DND-41 (cell line): ENCODE measurements around the gene RGMB.

Experiments
- ATAC-seq: fragments of 200-7000 bp; cut with Tn5 transposase; 3 replicates; pipeline ENCODE4 v1.9.1; 2021; ENCODE audit warnings: low read depth; ENCODE audit not compliant: insufficient read depth
- DNase-seq: peaks from one replicate; pipeline ENCODE4 v3.0.0-alpha.2; 2020
- H2AFZ ChIP-seq: 2 replicates; pipeline ENCODE4 v1.6.0; 2012; ENCODE audit warnings: low read depth, low read length
- H3K27ac ChIP-seq: 2 replicates; pipeline ENCODE4 v1.5.1; 2012; ENCODE audit warnings: low read length, inconsistent platforms
- H3K27me3 ChIP-seq: fragments of 200-600 bp; sonication (generic); 2 replicates; pipeline ENCODE4 v1.6.0; 2012; ENCODE audit warnings: low read length, mild to moderate bottlenecking, inconsistent platforms; ENCODE audit not compliant: insufficient read depth, poor library complexity
- H3K36me3 ChIP-seq: 2 replicates; pipeline ENCODE4 v1.5.1; 2012; ENCODE audit warnings: low read length, inconsistent platforms; ENCODE audit not compliant: insufficient read depth
- H3K4me1 ChIP-seq: 2 replicates; pipeline ENCODE4 v1.5.1; 2012; ENCODE audit warnings: mild to moderate bottlenecking, low read length; ENCODE audit not compliant: insufficient read depth
- H3K4me2 ChIP-seq: 2 replicates; pipeline ENCODE4 v1.6.0; 2012; ENCODE audit warnings: mild to moderate bottlenecking, moderate library complexity, low read length, inconsistent platforms; ENCODE audit not compliant: insufficient read depth
- H3K4me3 ChIP-seq, 2 experiments: fragments of 200-600 bp in 1 of 2; shearing (Covaris generic) in 1 of 2; 2 replicates each; pipeline ENCODE4 v1.5.1; 2012 to 2016; ENCODE audit warnings: inconsistent platforms in 2 of 2, low read length in 2 of 2, mild to moderate bottlenecking in 2 of 2, low read depth in 1 of 2, moderate library complexity in 1 of 2
- H3K79me2 ChIP-seq: 2 replicates; pipeline ENCODE4 v1.6.0; 2012; ENCODE audit warnings: low read length, inconsistent platforms; ENCODE audit not compliant: insufficient read depth
- H3K9ac ChIP-seq: 2 replicates; pipeline ENCODE4 v1.6.0; 2012; ENCODE audit warnings: low read depth, mild to moderate bottlenecking, inconsistent platforms, low read length, moderate library complexity
- H3K9me3 ChIP-seq: 2 replicates; pipeline ENCODE4 v1.5.1; 2012; ENCODE audit warnings: low read length, moderate library complexity, mild to moderate bottlenecking, inconsistent platforms; ENCODE audit not compliant: insufficient read depth, severe bottlenecking
- H4K20me1 ChIP-seq: 2 replicates; pipeline ENCODE4 v1.6.0; 2012; ENCODE audit warnings: low read length; ENCODE audit not compliant: insufficient read depth
- EZH2 ChIP-seq: IDR thresholded peaks from 3 replicates; pipeline ENCODE4 v1.6.1; 2012; ENCODE audit warnings: borderline replicate concordance, low read depth, mild to moderate bottlenecking, moderate library complexity, low read length, inconsistent platforms; ENCODE audit not compliant: severe bottlenecking
- TF ChIP-seq, protein P1 (sequence below): IDR thresholded peaks from 2 replicates; pipeline ENCODE4 v1.5.1; 2012; ENCODE audit warnings: borderline replicate concordance, low read length, moderate library complexity, mild to moderate bottlenecking; ENCODE audit not compliant: poor library complexity, severe bottlenecking; ENCODE audit errors: extremely low read depth

RGMB gene

DNA sequence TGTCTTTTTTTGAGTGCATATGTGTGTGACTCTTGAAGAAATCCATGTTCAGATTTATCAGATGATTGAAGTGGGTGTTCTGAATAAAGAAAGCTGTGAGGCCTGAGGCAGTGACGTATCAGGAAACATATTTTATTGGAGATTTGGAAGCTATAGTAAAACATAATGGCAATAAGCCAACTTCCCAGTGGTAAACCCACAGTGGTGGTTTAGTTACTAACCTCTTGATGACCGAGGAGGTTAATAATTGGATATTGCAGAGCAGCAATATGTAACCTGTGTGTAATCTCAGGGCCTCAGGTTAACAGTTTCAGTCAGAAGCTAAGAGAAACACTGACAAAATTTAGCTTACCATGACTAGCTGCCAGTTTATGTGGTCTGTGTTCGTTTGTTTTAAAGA is 6.9 kb downstream of the RGMB start:
- no peak overlapping the region for H3K27ac ChIP-seq
- no peak overlapping the region for H3K4me3 ChIP-seq
- DNase-seq (no peak), ATAC-seq (no peak)
- no peaks in the 10 kb centered on the region for H3K36me3 ChIP-seq
- no peak overlapping the region for H3K4me2 ChIP-seq
- no peak overlapping the region for H2AFZ ChIP-seq
- H3K79me2 ChIP-seq, result no peaks in the 10 kb centered on the region
- H3K9ac ChIP-seq, result no peak overlapping the region
- no peaks in the 10 kb centered on the region for H4K20me1 ChIP-seq
- no peaks in the 10 kb centered on the region for H3K4me1 ChIP-seq
- TF ChIP-seq, protein P1, sequence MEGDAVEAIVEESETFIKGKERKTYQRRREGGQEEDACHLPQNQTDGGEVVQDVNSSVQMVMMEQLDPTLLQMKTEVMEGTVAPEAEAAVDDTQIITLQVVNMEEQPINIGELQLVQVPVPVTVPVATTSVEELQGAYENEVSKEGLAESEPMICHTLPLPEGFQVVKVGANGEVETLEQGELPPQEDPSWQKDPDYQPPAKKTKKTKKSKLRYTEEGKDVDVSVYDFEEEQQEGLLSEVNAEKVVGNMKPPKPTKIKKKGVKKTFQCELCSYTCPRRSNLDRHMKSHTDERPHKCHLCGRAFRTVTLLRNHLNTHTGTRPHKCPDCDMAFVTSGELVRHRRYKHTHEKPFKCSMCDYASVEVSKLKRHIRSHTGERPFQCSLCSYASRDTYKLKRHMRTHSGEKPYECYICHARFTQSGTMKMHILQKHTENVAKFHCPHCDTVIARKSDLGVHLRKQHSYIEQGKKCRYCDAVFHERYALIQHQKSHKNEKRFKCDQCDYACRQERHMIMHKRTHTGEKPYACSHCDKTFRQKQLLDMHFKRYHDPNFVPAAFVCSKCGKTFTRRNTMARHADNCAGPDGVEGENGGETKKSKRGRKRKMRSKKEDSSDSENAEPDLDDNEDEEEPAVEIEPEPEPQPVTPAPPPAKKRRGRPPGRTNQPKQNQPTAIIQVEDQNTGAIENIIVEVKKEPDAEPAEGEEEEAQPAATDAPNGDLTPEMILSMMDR, result no peak
- TF ChIP-seq EZH2, result no peak
- peaks cover 8% of the 10 kb centered on the region for H3K27me3 ChIP-seq
- H3K9me3 ChIP-seq, result no peaks in the 10 kb centered on the region

DNA sequence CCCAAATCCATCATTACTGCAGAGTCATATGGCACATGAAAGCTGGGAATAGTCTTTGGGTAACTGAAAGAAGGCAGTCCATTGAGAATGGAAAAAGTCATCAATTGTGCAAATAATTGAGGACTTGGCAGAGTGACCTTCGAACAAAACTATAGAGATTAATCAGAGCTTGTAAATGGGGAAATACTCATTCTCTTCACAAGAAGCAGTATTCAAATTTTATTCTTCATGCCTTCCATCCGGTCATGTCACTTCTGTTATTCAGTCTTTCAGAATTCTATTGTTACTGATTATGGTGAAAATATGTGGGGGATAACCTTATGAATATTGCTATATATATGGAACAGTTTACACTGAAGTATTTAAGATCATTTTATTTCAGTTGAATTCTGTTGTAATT is 8.1 kb downstream of the RGMB start:
- Histone ChIP-seq H3K9ac (no peak overlapping the region), H4K20me1 (no peaks in the 10 kb centered on the region), H3K36me3 (no peaks in the 10 kb centered on the region), H2AFZ (no peak overlapping the region), H3K9me3 (no peaks in the 10 kb centered on the region), H3K79me2 (no peaks in the 10 kb centered on the region), H3K4me3 (no peak overlapping the region), H3K4me2 (no peak overlapping the region), H3K27ac (no peak overlapping the region), H3K27me3 (peaks cover 4% of the 10 kb centered on the region), H3K4me1 (no peaks in the 10 kb centered on the region)
- ATAC-seq (no peak), DNase-seq (no peak)
- TF ChIP-seq, protein P1, result no peak
- TF ChIP-seq EZH2, result no peak

DNA sequence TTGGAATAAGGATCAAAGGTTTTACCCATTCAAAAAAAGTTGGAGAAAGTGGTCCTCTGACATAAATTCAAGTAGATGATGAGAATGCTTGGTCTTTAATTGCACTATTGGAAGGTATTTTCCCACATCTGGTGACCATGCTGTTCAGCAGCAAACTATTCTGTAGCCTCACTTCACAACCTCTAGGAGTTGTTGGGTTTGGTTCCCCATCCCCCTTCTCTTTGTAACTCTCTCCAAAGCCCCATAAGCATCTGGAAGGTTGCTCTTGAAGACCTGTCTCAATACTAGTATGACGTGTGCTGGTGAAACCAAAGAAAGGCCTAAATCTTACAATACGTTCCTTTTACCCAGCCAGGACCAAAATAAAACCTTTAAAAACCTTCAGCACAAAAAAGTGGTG is 8.5 kb downstream of the RGMB start:
- Histone ChIP-seq H3K4me1 (peaks cover 3% of the 10 kb centered on the region; the same call in 1 of the 2 replicates), H3K4me2 (no peak overlapping the region), H3K79me2 (no peaks in the 10 kb centered on the region), H3K36me3 (no peaks in the 10 kb centered on the region), H4K20me1 (no peaks in the 10 kb centered on the region), H3K9me3 (no peaks in the 10 kb centered on the region), H2AFZ (no peak overlapping the region), H3K9ac (no peak overlapping the region), H3K27me3 (peaks cover 4% of the 10 kb centered on the region), H3K4me3 (no peak overlapping the region), H3K27ac (no peak overlapping the region)
- no peak for TF ChIP-seq EZH2
- DNase-seq (no peak), ATAC-seq (no peak)

DNA sequence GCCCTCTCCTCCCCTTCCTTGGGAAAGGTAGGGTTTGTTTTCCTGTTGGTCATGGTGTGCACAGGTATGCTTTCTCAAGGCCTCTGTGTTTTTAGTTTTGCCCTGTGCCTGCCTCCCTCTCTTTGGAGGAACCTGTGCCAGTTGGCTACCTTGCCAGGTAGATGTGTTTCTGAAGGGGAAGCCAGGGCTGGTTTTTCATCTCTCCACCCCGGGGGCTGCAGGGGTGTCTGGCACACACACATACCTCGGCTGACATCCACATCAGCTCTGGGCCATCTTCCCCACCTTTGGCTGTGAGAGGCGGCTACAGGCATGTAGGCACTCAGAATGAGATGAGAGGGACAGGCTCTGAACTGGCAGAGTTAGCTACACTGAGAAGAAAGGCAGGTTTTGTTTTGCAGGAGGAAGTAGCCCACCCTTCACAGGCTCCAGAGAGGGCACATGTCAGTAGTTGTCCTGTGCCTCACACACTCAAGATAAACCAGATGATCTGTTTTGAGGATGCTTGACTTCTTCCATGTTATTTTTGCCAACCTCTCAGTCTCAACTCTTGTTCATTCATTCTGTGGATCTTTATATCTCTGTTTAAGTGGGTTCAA is 9.7 kb downstream of the RGMB start:
- H2AFZ ChIP-seq, result no peak overlapping the region
- no peak overlapping the region for H3K4me2 ChIP-seq
- no peaks in the 10 kb centered on the region for H3K27me3 ChIP-seq
- no peak overlapping the region for H3K9ac ChIP-seq
- TF ChIP-seq, protein P1, result no peak
- no peak for TF ChIP-seq EZH2
- H4K20me1 ChIP-seq, result no peaks in the 10 kb centered on the region
- ATAC-seq (no peak), DNase-seq (no peak)
- peaks cover 9% of the 10 kb centered on the region; the same call in 1 of the 2 replicates for H3K4me1 ChIP-seq
- H3K36me3 ChIP-seq, result no peaks in the 10 kb centered on the region
- no peak overlapping the region for H3K4me3 ChIP-seq
- no peaks in the 10 kb centered on the region for H3K9me3 ChIP-seq
- H3K27ac ChIP-seq, result no peak overlapping the region
- H3K79me2 ChIP-seq, result no peaks in the 10 kb centered on the region
